ENCODE data around the gene NHSL2.

The NHSL2 gene

GRCh38 chrX:72026341-72027023, 115.8 kb downstream of the NHSL2 start:
- no peak overlapping the region for H3K4me3 ChIP-seq (ENCODE audit: low read depth, low read length)
- DNase-seq (ENCODE audit: low read depth), result no peak
- TF ChIP-seq, protein P1, sequence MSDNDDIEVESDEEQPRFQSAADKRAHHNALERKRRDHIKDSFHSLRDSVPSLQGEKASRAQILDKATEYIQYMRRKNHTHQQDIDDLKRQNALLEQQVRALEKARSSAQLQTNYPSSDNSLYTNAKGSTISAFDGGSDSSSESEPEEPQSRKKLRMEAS (IDR thresholded peaks at IDR 0.05; ENCODE audit: low read depth, low read length), result no peak
- no peak for TF ChIP-seq MYC (IDR thresholded peaks at IDR 0.05; ENCODE audit: low read depth, low read length)
- TF ChIP-seq, protein P2, sequence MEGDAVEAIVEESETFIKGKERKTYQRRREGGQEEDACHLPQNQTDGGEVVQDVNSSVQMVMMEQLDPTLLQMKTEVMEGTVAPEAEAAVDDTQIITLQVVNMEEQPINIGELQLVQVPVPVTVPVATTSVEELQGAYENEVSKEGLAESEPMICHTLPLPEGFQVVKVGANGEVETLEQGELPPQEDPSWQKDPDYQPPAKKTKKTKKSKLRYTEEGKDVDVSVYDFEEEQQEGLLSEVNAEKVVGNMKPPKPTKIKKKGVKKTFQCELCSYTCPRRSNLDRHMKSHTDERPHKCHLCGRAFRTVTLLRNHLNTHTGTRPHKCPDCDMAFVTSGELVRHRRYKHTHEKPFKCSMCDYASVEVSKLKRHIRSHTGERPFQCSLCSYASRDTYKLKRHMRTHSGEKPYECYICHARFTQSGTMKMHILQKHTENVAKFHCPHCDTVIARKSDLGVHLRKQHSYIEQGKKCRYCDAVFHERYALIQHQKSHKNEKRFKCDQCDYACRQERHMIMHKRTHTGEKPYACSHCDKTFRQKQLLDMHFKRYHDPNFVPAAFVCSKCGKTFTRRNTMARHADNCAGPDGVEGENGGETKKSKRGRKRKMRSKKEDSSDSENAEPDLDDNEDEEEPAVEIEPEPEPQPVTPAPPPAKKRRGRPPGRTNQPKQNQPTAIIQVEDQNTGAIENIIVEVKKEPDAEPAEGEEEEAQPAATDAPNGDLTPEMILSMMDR (IDR thresholded peaks at IDR 0.05; ENCODE audit: low read depth, low read length), result no peak
- no peak for TF ChIP-seq POLR2A (IDR thresholded peaks at IDR 0.05; ENCODE audit: extremely low read depth, insufficient read length)

DNA sequence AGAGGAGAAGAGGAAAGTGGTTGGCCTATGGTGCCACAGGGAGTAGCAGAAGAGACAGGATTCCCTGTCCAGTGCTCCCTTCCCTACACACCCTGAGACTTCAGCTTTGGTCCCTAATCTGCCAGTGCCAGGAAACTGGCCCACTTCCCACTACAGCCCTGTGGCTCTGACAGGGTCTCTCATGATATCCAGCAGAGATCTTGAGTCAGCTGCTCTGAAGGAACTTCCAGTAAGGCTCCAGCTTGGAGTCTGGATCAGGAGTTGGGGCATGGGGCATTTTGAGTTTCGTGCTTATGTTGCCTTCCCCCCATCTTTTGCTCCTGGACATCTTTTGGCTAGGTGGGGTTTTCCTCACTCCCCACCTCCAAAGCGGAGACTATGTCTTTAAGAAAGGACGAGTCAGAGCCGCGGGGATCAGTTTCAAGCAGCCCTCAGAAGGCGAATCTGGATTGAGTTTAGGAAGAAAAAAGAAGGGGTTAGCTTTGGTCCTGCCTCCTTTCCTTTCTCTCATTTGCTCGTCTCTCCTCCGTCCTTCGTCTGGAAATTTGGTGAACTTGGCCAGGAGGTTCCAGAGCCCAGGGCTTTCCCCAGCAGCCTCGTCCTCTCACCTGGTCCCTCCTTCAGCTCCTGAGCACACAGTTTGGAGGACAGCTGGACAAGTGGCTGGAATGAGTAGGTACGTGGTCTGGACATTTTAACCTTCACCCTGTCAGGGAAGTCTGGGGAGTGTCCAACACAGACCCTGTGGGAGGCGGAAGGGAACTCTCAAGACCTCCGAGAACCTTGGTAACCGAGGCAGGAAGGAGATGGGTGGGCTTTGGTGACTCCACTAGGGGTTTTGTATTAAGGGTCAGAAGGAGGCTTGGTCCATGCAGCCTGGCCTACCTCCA, 116.6 kb downstream of the NHSL2 start:
- H3K4me3 ChIP-seq (ENCODE audit: low read depth, low read length), result no peak overlapping the region
- no peak for TF ChIP-seq POLR2A (IDR thresholded peaks at IDR 0.05; ENCODE audit: extremely low read depth, insufficient read length)
- TF ChIP-seq, protein P1 (IDR thresholded peaks at IDR 0.05; ENCODE audit: low read depth, low read length), result no peak
- TF ChIP-seq, protein P2 (IDR thresholded peaks at IDR 0.05; ENCODE audit: low read depth, low read length), result no peak
- TF ChIP-seq MYC (IDR thresholded peaks at IDR 0.05; ENCODE audit: low read depth, low read length), result no peak
- no peak for DNase-seq (ENCODE audit: low read depth)

GRCh38 chrX:72027914-72028307, 117.3 kb downstream of the NHSL2 start:
- TF ChIP-seq, protein P2 (IDR thresholded peaks at IDR 0.05; ENCODE audit: low read depth, low read length), result no peak
- TF ChIP-seq MYC (IDR thresholded peaks at IDR 0.05; ENCODE audit: low read depth, low read length), result no peak
- TF ChIP-seq, protein P1 (IDR thresholded peaks at IDR 0.05; ENCODE audit: low read depth, low read length), result no peak
- TF ChIP-seq POLR2A (IDR thresholded peaks at IDR 0.05; ENCODE audit: extremely low read depth, insufficient read length), result no peak
- no peak for DNase-seq (ENCODE audit: low read depth)
- H3K4me3 ChIP-seq (ENCODE audit: low read depth, low read length), result no peak overlapping the region

DNA sequence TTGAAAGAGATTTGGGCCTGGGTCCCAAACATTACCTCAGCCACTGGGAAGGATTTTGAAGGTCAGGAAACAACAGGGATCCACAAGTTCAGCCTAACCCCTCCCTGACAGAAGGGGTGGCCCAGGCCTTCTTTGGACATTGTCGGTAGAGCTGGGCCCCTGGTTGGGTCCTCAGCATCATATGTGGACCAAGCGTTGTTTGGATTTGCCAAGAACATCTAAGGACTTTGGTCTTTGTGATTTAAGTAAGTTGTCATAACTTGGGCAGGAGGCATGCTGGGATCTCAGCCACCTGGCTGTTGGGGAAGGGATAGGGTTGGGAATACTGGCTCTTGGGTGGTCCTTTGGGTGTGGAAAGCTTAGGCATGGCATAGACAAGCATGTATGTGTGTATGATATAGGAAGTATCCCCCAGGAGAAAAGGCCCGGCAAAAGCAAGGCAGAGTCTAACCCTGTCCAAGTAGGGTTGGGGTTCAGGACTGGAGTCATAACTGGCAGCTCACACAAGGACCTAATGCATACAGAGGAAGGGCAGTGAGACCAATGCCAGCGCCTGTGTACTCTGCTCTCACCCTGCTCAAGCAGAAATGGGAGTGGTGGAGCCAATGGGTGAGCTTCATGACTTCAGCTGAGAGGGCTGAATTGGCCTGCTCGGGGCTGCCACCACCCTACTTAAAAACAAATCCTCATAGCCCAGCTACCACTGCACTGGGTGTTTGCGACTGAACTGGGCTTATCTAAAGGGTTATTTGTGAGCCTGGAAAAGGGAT, 118.2 kb downstream of the NHSL2 start:
- no peak overlapping the region for H3K4me3 ChIP-seq (ENCODE audit: low read depth, low read length)
- TF ChIP-seq, protein P1 (IDR thresholded peaks at IDR 0.05; ENCODE audit: low read depth, low read length), result no peak
- no peak for DNase-seq (ENCODE audit: low read depth)

DNA sequence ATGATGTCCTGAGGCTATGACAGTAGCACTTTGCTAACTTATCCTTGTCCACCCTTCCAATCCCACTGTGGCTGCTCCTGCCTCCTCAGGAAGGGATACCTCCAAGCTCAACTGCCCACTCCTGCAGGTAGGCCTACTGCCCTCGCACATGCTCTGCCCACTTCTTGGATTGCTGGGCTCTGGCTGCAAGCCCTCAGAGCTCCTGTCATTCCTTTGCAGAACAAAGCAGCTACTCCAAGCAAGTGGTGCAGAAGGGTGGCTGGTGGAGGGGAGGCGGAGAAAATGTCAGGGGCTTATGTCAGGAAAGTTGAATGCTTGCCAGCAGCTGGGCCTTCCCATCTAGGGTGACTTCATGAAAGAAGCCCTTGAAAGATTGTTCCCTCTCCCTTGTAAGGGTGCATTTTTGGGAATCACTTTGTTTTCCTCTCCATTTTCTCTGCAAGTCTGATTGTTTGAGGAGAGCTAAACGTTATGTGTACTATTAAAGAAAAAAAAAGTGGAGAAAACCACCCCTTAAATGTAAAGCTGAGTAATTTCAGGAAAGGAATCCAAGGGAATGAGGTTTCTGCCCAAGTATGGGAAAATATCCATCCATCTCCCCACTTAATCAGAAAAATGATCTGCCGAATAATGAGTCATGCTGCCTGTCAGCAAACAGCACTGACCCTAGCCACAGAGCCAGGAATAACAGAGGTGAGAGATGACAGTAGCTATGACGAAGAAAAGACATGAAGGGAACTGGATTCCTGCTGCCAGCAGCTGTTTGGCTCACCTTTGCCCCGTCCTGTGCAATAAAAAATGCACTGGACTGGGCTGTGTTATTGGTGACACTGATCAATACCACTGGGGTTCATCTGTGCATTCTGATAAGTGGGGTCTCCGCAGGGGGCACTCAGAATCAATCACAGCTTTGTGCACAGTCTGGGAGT, 119.1 kb downstream of the NHSL2 start:
- no peak overlapping the region for H3K4me3 ChIP-seq (ENCODE audit: low read depth, low read length)
- no peak for DNase-seq (ENCODE audit: low read depth)
- TF ChIP-seq POLR2A (IDR thresholded peaks at IDR 0.05; ENCODE audit: extremely low read depth, insufficient read length), result no peak
- no peak for TF ChIP-seq MYC (IDR thresholded peaks at IDR 0.05; ENCODE audit: low read depth, low read length)
- TF ChIP-seq, protein P2 (IDR thresholded peaks at IDR 0.05; ENCODE audit: low read depth, low read length), result no peak

Data from NB4 (cell line).